GM19240 (cell line): ENCODE measurements around the gene ETV5.

Experiments
- DNase-seq: peaks from one replicate; pipeline ENCODE4 v3.0.0; 2011; ENCODE audit warnings: low spot score; ENCODE audit not compliant: insufficient read length

The ETV5 gene

DNA sequence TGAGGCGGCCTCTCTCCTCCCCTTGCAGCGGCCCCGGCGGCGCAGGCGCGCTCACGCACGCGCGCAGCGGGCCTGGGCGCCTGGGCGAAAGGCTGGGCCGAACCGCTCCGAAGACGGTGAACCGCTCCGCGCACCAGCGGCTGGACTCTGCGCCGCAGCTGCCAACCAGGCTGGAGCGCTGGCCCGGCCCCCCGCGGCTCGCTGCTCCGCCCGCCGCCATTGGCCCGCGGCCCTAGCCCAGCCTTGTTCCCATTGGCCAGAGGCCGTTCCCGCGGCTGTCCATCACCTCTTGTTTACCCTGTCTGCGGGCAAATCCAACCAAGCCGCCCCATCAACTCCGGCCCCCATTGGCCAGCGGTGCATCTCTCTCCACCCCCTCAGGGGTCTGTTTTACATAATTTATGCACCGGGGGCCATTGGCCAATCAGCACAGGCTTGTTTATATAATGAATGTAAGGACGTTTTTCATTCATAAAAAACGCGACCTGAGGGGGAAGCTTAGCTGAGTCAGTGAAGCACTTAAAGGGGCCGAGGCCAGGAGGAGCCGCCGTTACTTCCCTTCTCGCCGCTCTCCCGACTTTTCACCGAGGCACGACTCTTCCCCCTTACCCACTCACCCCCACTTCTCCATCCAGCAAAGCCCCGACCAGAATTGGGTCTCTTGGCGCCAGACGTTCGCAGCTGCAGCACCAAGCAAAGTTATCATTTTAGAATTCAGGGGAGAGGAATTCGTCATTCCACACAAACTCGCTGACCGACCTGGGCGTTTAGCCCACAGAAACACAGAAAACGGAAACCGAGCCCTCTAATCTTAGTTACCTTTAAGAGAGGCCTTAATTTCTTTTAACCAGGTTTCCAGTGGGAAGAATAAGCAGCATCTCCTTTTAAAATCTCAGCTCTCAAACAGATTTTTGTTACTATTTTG, at the start of gene ETV5:
TSS of gene ETV5 (minus strand) at position 149 of the 925 bp plus-strand sequence. CDS start 3,221 bp downstream, outside the sequence.
- peak; percentile 91 for DNase-seq

- no peak for DNase-seq
Observed at GRCh38 chr3:186154641-186155040, 45.8 kb upstream of the ETV5 start.

GRCh38 chr3:186152889-186153292, 44.0 kb upstream of the ETV5 start:
- DNase-seq = peak; percentile 43

DNA sequence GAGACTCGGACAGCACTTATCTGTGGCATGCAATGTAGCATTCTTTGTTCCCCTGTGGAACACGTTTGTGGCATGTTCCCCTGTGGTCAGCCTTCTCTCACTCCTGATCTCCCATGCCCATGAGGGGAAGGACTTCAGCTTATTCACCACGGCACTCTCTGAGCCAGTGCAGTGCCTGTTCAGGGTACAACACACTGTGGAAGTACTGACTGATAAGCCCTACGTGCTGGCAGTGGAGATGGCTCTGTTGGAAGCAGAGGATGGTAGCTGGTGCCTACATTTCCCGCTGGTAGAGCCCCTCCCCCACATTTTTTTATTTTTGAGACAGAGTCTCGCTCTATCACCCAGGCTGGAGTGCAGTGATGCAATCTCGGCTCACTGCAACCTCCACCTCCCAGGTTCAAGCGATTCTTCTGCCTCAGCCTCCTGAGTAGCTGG, 43.5 kb upstream of the ETV5 start:
- no peak for DNase-seq

DNA sequence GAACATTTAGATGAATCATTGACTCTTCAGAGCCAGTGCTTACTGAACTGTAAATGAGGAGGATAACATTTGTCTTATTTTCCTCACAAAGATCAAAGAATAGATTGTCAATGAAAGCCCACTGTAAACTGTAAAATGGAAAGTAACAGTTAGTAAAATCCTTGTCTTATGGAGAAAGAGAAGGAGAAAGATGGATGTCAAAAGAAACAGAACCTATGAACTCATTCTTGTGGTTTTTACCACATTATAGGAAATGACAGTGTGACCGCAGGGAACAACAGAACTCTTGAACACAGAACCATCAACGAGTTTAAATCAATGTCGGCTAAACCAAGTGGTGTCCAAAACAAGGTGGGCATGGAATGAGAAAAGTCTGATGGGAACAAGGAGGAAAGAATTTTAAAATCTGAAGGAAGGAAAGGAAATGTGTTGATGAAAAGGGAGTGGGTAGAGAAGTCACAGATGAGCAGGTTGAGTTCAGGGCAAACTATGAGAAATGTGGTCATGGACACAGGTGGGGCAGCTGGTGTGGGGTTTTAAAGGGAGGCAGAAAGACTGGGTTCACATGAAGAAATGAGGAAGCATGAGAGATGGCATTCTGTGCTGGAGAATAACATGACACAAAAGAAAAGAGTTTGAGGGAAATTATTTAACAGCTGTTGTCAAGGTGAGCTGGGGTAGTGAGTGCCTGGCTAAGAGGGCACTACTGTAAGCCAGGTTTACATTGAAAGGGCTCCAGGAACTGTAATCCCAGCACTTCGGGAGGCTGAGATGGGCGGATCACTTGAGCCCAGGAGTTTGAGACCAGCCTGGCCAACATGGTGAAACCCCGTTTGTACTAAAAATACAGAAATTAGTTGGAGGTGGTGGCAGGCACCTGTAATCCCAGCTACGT, 42.4 kb upstream of the ETV5 start:
- no peak for DNase-seq

GRCh38 chr3:186150041-186150830, 41.3 kb upstream of the ETV5 start:
- no peak for DNase-seq

DNA sequence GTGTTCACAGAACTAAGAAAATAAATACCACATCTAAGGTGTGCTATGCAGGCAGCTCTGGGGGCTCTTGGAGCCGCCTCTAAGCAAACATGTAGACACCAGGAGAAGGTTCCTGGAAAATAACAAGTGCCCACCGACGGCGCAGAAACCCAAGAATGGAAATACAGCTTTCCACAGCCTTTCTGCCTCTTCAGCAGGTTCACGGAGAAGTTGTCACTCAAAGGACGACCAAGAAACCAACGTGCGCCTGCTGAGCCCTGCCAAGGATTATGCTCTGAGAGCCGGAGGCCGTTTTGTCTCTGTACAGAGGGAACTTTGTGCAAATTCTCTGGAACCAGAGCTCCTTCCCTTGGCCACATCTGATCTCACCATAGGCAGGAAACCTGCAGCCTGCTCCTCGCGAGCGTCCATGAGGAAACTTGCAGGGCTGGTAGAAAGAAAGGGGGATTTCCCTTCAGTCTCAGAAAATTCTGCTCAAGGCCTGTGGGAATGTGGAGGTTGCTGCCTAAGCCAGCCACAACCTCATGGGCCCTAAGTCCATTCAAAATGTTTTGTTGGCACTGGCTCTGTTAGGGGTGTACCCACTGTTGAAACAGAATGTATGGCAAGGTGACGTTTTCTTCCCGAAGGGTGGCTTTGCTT, 40.6 kb upstream of the ETV5 start:
- DNase-seq = no peak

DNA sequence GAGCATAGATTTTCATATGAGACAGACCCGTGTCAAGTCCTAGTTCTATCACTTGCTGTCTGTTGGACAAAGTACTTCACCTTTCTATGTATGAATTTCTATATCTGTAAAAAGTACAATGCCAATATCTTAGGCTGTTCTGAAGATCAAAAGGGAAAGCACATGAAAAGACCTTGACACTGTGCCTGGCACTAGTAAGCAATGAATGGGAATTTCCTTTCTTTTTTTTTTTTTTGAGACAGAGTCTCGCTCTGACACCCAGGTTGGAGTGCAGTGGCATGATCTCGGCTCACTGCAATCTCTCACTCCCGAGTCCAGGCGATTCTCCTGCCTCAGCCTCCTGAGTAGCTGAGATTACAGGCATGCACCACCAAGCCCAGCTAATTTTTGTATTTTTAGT, 35.4 kb upstream of the ETV5 start:
- no peak for DNase-seq

DNA sequence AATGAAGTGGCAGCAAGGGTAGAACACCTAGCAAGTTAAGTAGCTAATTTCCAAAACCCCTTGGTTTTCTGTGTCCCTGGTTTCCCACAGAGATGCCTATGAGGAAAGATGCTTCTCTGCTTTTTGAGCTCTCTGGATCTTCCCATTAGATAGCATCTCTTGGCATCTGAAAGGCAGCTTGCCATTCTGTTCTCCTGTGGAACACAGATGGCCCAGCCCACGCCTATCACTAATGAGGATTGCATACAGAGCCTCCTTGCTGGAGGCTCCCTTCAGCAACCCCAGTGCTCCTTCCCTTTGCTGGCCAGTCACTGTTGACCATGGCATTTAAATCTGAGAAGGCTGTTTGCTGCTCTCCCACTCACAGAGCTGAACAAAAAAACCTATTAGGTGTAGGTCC, 34.4 kb upstream of the ETV5 start:
- DNase-seq = no peak

GRCh38 chr3:186142393-186142932, 33.6 kb upstream of the ETV5 start:
- DNase-seq = no peak

GRCh38 chr3:186141790-186142189, 32.9 kb upstream of the ETV5 start:
- DNase-seq = no peak

DNA sequence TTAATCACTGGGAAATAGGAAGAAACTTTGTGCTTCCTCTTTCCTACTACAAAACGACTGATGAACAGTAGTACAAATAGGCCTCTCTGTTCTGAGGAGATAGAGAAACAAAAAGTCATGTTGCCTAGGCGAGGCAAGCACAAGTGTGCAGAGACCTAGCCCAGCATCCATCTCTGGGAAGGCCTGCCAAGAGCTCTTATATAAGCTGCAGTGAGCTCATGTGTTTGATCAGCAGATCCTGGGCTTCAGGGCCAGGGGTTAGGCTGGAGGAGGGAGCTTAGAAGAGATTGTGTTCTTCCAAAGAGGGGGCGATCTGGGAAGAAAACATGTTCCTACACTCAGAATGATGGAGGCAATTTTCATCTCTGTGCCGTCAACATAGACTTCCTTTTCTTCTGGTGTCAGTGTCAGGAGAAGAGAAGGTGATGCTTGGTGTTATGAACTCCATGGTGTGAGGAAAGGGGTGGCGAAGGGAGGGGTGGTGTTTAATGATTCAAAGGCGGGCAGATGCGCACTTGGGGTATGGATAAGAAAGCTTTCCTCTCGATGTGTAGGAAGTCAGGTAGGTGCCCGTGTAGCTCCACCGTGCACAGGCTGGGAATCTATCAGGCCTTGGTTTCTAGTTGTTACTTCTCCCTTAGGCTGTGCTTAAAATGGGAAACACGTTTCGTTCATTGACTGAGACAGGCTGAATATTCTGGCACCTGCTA, 29.5 kb upstream of the ETV5 start:
- no peak for DNase-seq

DNA sequence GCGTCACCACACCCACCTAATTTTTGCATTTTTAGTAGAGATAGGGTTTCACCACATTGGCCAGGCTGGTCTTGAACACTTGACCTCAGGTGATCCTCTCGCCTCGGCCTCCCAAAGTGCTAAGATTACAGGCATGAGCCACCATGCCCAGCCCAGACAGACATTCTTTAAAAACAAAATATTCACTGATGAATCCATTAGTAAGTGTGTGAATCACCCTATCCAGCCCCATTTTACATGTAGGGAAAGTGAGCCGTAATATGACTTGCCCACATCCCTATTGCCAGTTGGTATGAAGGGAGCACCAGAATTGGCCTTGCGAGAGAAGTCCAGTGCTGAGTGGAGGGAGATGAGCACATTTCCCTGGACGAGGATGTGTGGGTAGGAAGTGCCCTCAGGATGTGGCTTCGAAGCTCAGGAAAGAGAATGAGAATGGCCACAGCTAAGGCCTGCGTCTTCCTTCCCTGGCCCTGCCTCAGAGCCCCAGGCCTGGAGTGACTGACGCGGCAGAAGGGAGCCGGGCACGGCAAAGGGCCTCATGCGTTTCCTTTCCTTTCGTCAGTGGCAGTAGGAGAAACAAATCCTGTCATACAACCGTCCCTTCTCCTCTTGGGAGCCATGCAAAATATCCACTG, 28.3 kb upstream of the ETV5 start:
- DNase-seq = no peak

DNA sequence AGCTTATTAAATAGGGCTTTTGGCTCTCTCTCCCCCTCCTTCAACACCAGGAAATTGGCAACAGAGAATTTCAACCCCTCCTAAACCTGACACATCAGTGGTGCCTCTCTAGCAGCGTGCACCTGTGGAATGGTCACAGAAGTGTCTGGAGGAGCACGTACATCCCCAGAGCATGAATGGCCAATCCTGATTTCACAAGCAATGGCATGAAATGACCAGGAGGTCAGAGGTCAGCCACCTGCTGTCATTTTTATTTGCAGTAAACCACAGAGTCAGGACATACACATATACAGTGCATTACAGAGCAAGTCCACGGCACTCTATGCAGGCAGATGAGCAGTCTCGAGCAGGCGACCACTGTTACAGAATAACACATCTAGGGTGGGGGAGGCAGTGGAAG, 25.1 kb upstream of the ETV5 start:
- no peak for DNase-seq

- no peak for DNase-seq
Observed at GRCh38 chr3:186132487-186132886, 23.6 kb upstream of the ETV5 start.

- DNase-seq = no peak
Observed at GRCh38 chr3:186129206-186129605, 20.3 kb upstream of the ETV5 start.

DNA sequence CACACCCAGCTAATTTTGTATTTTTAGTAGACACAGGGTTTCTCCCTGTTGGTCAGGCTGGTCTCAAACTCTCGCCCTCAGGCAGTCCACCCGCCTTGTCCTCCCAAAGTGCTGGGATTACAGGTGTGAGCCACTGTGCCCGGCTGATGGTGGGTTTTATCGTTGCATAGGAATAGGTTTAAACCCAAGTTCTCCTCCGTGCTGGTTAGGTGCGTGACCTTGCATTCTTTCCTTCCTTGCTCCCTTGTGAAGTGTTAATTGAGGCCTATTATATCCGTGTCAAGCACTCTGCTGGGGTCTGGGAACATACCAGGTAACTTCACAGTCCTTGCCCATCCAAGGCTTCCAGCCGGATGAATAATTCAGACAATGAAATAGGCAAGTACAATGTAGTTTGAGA, 19.3 kb upstream of the ETV5 start:
- no peak for DNase-seq

GRCh38 chr3:186127463-186127862, 18.6 kb upstream of the ETV5 start:
- no peak for DNase-seq

GRCh38 chr3:186125118-186125517, 16.2 kb upstream of the ETV5 start:
- DNase-seq = no peak
